ENCODE data around the gene RBM12.

Gene RBM12

GRCh38 chr20:35653893-35654292, 10.8 kb downstream of the RBM12 start:
- no peak for DNase-seq (ENCODE audit: low read depth in 2 of 2)

DNA sequence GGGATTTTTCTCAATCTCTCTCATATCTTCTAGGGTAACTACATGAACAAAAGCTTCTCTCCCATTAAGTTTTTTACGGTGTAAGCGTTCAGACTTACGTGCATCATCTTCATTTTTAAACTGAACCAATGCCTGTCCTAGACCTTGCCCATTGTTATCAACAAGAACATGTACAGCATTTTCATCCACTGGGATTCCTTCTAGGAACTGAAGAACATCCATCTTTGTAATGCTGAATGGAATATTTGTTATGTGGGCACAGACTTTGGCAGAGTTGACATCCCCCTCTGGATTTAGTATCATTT, 11.3 kb downstream of the RBM12 start:
- no peak for DNase-seq (ENCODE audit: low read depth in 2 of 2)

- no peak for DNase-seq (ENCODE audit: low read depth in 2 of 2)
Measured at GRCh38 chr20:35652641-35653429, 11.9 kb downstream of the RBM12 start.

GRCh38 chr20:35651958-35652357, 12.7 kb downstream of the RBM12 start:
- DNase-seq (ENCODE audit: low read depth in 2 of 2) = no peak

GRCh38 chr20:35650632-35651031, 14.1 kb downstream of the RBM12 start:
- DNase-seq (ENCODE audit: low read depth in 2 of 2) = no peak

DNA sequence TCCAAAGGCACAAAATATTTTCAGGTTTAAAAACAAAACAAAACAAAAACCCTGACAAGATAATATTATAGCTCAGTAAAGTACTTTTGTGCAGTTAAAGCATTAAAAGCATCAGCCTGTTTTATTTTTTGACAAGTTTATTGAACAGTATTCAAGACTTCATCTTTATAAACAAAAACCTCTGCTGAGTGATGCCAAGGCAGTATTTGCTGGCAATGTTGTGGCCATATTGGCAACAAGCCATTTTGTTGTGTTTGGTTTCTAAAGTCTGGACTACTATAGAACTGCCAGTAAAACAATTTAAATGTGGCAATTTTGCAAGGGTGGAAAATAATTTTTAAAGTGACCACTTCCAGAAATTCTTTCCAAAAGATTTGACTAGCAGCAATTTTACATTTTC, 15.9 kb downstream of the RBM12 start:
- no peak for DNase-seq (ENCODE audit: low read depth in 2 of 2)

DNA sequence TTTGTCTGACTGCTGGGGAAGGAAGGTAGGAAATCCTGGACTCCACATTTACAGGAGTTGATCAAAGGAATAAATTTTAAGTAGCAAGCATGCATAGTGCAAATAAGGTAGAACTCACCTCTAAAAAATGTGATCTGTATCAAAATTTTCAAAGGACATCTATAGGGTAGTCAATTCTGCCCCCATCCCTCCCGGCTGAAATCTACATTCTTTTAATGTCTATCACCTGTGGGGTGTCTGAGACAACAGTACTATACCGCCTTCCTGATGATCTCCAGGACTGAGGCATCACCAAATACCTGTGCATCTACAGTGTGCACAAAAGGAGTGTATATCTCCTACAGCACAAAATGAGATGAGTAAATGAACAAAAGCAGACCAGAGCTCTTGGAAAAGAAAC, 19.9 kb downstream of the RBM12 start:
- no peak for DNase-seq (ENCODE audit: low read depth in 2 of 2)

DNA sequence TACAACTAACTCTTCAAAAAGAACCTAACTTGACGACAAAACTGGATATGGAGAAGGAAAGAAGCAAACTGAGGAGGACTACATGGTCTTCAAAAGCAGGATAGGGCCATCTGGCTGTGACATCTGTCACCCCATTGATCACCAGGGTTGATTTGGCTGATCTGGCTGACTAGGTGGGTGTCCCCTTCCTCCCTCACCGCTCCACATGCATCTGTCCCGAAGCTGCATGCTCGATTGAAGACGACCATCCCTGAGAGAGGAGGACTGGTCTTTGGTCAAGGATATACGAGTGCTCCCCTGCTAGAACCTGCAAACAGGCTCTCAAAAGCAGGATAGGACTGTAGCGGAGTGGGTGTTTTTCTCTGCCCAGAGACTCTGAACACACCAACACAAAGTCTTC, 21.7 kb downstream of the RBM12 start:
- DNase-seq (ENCODE audit: low read depth in 2 of 2) = no peak

- DNase-seq (ENCODE audit: low read depth in 2 of 2) = no peak
Measured at GRCh38 chr20:35641743-35642142, 23.0 kb downstream of the RBM12 start.

GRCh38 chr20:35640724-35641123, 24.0 kb downstream of the RBM12 start:
- DNase-seq (ENCODE audit: low read depth in 2 of 2) = no peak

DNA sequence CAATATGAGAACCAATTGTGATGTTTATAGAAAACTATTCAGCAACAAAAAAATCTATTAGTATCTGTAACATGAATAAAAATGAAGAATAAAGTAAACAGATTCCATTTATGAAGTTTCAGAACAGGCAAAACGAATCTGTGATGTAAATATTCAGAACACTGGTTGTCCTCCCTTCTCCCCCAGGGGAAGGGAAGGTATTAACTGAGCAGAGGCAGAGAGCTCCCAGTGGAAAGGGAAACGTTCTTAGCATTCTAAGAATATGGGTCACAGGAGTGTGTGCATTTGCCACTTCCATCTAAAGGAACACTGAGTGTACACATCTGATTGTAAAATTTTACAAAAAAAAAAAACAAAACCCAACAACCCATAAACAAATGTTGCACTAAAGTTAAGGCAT, 25.9 kb downstream of the RBM12 start:
- DNase-seq (ENCODE audit: low read depth in 2 of 2) = no peak

DNA sequence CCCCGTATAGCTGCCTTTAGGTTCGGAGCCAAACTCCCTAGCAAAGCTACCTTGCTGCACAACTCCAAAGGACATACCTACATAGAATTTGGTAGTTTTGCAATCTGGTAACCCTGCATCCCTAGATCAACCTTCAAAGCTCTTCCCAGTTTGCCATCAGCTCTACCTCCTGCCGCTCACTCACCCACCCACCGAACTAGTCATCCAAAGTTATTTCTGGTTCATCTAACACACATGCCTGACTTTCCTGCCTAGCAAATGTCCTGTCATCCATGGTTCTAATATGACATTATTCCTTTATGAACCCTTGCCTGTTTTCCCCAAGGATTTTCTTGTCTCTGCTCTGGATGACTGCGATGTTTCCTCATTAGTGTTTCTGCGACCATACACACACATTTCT, 27.4 kb downstream of the RBM12 start:
- DNase-seq (ENCODE audit: low read depth in 2 of 2) = no peak

DNA sequence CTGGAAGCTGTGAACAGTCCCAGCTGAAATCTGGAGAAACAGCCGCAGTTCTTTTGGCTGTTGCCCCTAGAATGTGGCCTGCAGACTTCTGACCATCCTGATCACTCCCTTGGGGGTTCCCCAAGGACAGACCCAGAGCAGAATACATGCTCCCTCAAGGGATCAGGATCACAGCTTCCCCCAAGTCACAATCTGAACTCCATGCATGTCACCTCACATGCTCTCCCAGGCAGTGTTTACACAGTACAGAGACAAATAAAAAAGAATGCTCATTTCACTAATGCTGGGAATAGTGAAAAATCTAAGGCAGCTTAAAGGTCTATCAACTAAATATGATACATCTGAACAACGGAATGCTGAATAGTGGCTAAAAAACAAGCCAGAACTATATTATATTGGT, 28.6 kb downstream of the RBM12 start:
- DNase-seq (ENCODE audit: low read depth in 2 of 2) = no peak

GRCh38 chr20:35635652-35636051, 29.0 kb downstream of the RBM12 start:
- no peak for DNase-seq (ENCODE audit: low read depth in 2 of 2)

DNA sequence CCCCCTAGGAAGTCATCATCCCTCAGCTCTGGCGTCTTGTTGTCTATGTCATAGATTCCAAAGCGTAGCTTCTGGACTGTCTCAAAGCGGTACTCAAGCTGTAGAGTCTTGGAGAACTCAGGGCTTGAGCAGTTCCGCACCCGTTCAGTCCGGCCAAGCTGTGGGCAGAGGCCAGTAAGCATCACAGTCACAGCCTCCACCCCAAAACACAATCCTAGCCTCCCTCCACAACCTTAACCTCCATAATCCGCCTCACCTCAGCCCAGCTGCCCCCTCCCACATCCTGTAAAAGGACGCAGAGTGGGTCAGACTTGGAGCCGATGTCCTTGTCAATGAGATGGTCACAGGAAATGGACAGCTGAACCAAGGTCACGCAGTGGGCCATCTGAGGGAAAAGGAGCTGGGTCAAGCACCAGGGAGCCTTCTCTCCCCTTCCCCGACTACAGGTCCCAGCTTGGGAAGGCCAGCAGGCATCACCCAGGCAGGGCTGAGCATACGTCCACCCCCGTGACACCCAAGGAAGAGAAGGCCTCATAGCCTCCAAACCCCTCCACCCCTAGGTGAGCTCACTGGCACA, 32.1 kb downstream of the RBM12 start:
- DNase-seq (ENCODE audit: low read depth in 2 of 2) = no peak

DNA sequence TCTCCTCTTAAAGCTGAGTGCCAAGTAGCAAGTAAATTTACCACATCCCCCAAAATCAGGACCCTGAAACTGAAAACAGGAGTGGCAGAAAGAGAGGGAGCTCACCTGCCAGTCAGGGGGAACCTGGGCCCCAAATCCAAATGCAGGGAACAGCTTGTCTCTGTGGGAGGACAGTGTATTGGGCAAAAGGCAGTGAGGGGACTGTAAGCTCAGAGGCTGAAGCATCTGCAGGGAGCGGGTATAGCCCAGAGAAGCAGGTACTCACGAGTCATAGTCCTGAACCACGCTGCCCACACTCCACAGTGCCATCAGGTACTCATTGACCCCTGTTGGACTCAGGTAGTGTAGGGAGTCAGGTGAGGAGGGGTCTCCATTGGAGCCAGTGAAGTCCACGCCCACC, 34.1 kb downstream of the RBM12 start:
- DNase-seq (ENCODE audit: low read depth in 2 of 2) = no peak

DNA sequence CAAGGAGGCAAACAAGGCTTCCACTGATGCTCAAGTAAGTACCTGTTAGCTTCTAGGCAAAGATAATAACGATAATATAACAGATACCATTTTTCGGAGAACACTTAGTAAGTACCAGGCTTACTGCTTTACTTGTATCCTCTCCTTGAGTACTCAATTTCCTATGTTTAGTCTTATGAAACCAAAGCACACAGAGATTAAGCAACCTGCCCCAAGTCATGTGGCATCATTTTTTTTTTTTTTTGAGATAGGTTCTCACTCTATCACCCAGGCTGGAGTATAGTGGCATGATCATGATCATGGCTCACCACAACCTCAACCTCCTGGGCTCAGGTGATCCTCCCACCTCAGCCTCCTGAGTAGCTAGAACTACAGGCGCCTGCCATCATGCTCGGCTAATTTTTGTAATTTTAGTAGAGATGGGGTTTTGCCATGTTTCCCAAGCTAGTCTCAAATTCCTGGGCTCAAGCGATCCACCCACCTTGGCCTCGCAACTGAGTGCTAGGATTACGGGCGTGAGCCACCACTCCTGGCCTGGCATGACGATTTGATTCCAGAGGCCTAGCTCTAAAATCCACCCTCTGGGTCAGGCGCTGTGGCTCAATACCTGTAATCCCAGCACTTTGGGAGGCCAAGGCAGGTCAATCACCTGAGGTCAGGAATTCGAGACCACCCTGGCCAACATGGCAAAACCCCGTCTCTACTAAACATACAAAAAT, 35.1 kb downstream of the RBM12 start:
- no peak for DNase-seq (ENCODE audit: low read depth in 2 of 2)

DNA sequence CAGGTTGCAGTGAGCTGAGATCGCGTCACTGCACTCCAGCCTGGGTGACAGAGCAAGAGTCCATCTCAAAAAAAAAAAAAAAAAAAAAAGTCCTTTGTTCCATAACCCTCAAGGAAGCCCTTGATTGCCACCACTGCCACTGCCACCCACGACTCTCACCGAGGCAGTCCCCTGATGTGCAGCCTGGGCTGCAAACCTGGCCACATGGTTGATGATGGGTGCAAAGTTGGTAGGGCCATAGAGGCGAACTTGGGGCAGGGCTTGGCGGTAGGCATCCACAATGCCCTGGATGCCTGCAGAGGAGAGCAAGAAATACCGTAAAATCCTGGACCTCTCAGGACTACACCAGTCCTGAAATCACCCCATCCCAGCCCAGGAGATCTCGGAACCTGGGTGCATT, 37.6 kb downstream of the RBM12 start:
- DNase-seq (ENCODE audit: low read depth in 2 of 2) = no peak

GRCh38 chr20:35626386-35627001, 38.2 kb downstream of the RBM12 start:
- DNase-seq (ENCODE audit: low read depth in 2 of 2) = no peak

DNA sequence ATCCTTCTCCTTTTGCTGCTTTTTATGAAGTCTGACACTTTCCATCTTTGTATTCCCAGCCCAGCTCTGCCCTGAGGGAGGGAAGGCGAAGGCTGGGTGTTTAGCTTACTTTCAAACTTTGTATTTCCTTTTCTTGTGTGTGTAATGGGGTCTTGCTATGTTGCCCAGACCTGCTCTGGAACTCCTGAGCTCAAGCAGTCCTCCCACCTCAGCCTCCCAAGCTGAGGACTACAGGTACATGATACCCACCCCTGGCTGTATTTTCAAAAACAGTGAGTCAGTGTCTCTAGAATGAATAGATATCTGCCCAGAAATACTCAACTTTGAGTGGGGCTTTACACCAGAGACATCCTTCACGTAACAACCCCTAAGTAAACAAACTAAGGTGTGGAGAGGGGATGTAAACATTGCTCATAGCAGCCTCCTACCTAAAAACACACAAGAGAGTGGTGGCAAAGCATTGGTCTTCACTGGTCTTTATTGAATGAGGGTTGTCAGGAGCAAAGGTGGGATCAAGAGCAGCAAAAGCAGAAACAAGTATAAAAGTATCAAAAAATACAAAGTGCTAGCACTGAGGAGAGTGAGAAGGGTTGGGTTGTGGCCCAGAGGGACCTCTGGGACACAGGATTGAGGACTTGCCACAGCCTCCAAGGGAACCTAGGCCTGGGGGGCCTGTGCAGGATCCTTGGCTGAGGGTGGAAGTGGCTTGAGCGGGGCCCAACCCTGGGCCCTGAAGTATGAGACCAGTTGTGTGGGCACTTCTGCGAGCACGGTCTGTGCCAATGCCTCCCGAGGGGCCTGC, 38.9 kb downstream of the RBM12 start:
- no peak for DNase-seq (ENCODE audit: low read depth in 2 of 2)

- DNase-seq (ENCODE audit: low read depth in 2 of 2) = no peak
Measured at GRCh38 chr20:35621560-35621946, 43.1 kb downstream of the RBM12 start.

Data from stimulated activated CD8-positive, alpha-beta memory T cell treated with anti-CD3 and anti-CD28 coated beads, Interleukin-2, amount 100 ng/mL, for 1 hour (primary cell).